Calu3 (cell line): ENCODE results near the gene CDPF1. TPM values are rescaled to one million over a fixed set of nuclear protein-coding genes. Genes with fewer than 3 reads are reported as not detected.

Experiments
- BruUV-seq: library from RNA; stranded (reverse); fragments of 400-500 nt; replicated peaks from 2 replicates; lab custom pipeline; 2021; lab: Mats Ljungman, UMichigan
- CTCF ChIA-PET: fragments of 300-600 bp; sonication (Branson Sonifier 250); formaldehyde crosslinking; loops from one replicate; lab custom pipeline; 2022; ENCODE audit warnings: antibody characterized with exemption; lab: Charles Lee
- DNase-seq: peaks from one replicate; pipeline ENCODE4 v3.0.0; 2022
- H3K27ac Mint-ChIP-seq: one replicate; pipeline ENCODE4 v1.8.0; 2022; ENCODE audit warnings: mixed read lengths; ENCODE audit not compliant: unreplicated experiment
- H3K27me3 Mint-ChIP-seq: one replicate; pipeline ENCODE4 v1.8.0; 2022; ENCODE audit warnings: mixed read lengths; ENCODE audit not compliant: unreplicated experiment
- H3K36me3 Mint-ChIP-seq: one replicate; pipeline ENCODE4 v1.8.0; 2022; ENCODE audit warnings: mild to moderate bottlenecking, moderate library complexity, mixed read lengths; ENCODE audit not compliant: insufficient read depth, unreplicated experiment
- H3K4me1 Mint-ChIP-seq: one replicate; pipeline ENCODE4 v1.8.0; 2022; ENCODE audit warnings: mild to moderate bottlenecking, low read depth, mixed read lengths; ENCODE audit not compliant: unreplicated experiment
- H3K4me3 Mint-ChIP-seq: one replicate; pipeline ENCODE4 v1.8.0; 2022; ENCODE audit warnings: mild to moderate bottlenecking, low read depth, moderate library complexity, mixed read lengths; ENCODE audit not compliant: unreplicated experiment
- H3K9me3 Mint-ChIP-seq: one replicate; pipeline ENCODE4 v1.8.0; 2022; ENCODE audit warnings: low read depth, mixed read lengths; ENCODE audit not compliant: unreplicated experiment
- CTCF ChIP-seq: fragments of 200-600 bp; IDR thresholded peaks from one replicate; pipeline ENCODE4 v1.8.0; 2022; ENCODE audit warnings: antibody characterized with exemption; ENCODE audit not compliant: unreplicated experiment
- intact Hi-C: fragments of 100-400 bp; cut with micrococcal nuclease; formaldehyde crosslinking; loops from one replicate; pipeline ENCODE4 v1.10.0; 2022; ENCODE audit not compliant: unreplicated experiment
- total RNA-seq: library from RNA; stranded (reverse); gene quantifications from 2 replicates; pipeline ENCODE4 v1.2.3, GENCODE V29; 2022

CDPF1 gene
- total RNA-seq, 1 experiment from 2014 or later: 10.5 TPM

GRCh38 chr22:46292732-46293131 lies 42.6 kb upstream of the CDPF1 start:
- no TSS peak for BruUV-seq
- Mint-ChIP-seq H3K9me3 (peaks cover 3% of the 10 kb centered on the region), H3K4me3 (no peak overlapping the region)

GRCh38 chr22:46292173-46292572 lies 42.1 kb upstream of the CDPF1 start:
- Mint-ChIP-seq H3K4me1 (peaks cover 11% of the 10 kb centered on the region), H3K4me3 (no peak overlapping the region), H3K27ac (no peak overlapping the region), H3K27me3 (no peaks in the 10 kb centered on the region), H3K9me3 (peaks cover 3% of the 10 kb centered on the region), H3K36me3 (peaks cover 61% of the 10 kb centered on the region)
- no peak for TF ChIP-seq CTCF
- intact Hi-C loops: no loop called here
- CTCF ChIA-PET: no interaction called here
- DNase-seq: no peak
- BruUV-seq: no TSS peak

More at GRCh38 chr22:46292732-46293131, 42.6 kb upstream of the CDPF1 start:
- no peaks in the 10 kb centered on the region for H3K27me3 Mint-ChIP-seq
- no peak for TF ChIP-seq CTCF
- H3K4me1 Mint-ChIP-seq: peaks cover 11% of the 10 kb centered on the region
- H3K27ac Mint-ChIP-seq: no peak overlapping the region
- CTCF ChIA-PET: no interaction called here
- DNase-seq: no peak
- intact Hi-C loops: no loop called here
- H3K36me3 Mint-ChIP-seq: peaks cover 61% of the 10 kb centered on the region

GRCh38 chr22:46290843-46291785 lies 41.0 kb upstream of the CDPF1 start:
- no peak overlapping the region for H3K27ac Mint-ChIP-seq
- BruUV-seq: no TSS peak
- peaks cover 58% of the 10 kb centered on the region for H3K36me3 Mint-ChIP-seq

More at GRCh38 chr22:46290843-46291785, 41.0 kb upstream of the CDPF1 start:
- intact Hi-C loops: no loop called here
- CTCF ChIA-PET: no interaction called here
- no peaks in the 10 kb centered on the region for H3K27me3 Mint-ChIP-seq
- peaks cover 3% of the 10 kb centered on the region for H3K9me3 Mint-ChIP-seq
- peaks cover 6% of the 10 kb centered on the region for H3K4me1 Mint-ChIP-seq
- no peak overlapping the region for H3K4me3 Mint-ChIP-seq
- TF ChIP-seq CTCF: no peak
- no peak for DNase-seq
